ENCODE data around the gene GPR4.
A peak's percentile ranks its signal among the peaks of the same experiment; 100 is the strongest.

Gene GPR4

DNA sequence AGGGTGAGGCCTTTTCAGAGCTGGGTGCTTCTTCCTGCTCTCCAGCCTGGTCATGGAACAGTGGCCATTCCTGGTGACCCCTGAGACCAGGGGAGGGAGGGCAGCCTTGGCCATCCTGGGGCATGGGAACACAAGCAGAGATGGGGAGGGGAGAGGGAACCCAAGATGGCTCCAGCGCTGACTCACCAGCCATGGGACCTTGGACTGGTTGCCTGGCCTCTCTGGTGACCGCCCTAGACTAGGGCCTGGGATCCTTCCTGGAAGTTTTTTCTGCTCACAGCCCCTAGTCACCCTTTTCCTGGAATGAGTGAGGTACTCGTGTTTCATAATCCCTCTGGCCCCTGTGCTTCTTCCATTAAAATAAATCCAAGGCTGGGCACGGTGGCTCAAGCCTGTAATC, 14.1 kb downstream of the GPR4 start:
- DNase-seq = no peak

DNA sequence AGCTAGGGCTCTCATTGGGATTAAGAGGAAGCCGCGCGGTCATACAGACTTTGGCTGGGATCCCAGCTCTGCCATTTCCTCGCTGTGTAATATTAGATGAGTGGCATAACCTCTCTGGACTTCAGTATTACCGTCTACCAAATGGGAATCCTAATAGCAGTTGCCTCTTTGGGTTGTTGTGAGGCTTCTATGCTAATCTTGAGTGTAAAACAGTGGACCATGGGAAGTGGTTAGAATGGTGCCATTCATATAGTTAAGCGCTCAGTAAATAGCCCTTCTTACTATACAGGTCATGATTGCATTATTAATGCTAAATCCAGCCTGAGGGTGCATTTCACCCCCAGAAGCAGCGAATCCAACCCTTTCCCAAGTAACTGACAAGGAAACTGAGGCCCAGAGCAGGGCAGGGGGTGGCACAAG, 16.8 kb downstream of the GPR4 start:
- no peak for DNase-seq

DNA sequence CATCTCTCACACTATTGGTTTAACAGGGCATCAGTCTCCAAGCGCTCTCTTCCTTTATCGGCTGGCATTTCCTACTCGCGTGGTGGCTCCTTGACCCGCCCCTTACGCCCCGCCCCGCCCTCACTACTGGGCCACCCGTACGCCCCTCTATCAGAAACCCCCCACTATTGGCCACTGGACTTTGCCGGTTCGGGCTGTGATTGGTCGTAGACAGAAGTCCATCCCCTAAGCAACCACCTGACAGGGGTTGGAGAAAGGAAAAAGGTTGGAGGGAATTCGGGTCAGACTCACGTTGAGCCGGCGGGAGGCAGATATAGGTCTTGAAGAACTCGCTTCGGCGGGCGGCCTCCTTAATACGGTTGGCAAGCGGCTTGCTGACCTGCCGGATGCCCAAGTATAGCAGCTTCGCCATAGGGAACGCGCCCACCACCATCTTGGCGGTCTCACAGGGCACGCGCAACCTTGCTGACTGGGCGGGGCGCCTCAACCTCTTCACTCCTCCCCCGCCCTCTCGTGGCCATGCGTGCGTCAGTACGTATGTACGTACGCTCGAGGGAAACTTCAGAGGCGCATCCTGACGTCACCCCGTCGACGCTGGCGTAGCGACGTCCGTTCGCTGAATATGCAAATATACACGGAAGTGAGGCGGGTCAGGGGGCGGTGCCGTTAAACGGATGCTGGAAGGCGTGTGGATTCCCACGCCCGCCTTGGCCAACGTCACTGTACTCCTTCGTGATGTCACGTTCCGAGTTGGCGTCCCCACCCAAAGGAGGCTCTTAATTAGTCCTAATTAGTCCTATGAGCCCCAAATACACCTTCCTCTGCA, 17.5 kb downstream of the GPR4 start, which contains the start of gene OPA3:
TSS of gene OPA3 (minus strand) at position 471 of the 826 bp plus-strand sequence. CDS start at position 433, 38 bp downstream.
- peak; percentile 100 for DNase-seq

DNA sequence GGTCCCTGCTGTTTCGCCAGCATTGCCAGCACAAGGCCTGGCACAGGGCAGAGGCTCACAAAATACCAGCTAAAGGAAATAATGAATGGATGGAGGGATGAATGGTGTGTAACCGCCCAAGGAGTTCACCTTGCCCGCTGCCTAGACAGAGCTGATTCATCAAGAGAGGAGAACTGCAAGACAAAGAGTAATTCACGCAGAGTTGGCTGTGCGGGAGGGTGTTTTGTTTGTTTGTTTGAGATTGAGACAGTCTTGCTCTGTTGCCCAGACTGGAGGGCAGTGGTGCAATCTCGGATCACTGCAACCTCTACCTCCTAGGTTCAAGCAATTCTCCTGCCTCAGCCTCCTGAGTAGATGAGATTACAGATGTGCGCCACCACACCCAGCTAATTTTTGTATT, 20.4 kb downstream of the GPR4 start:
- no peak for DNase-seq

DNA sequence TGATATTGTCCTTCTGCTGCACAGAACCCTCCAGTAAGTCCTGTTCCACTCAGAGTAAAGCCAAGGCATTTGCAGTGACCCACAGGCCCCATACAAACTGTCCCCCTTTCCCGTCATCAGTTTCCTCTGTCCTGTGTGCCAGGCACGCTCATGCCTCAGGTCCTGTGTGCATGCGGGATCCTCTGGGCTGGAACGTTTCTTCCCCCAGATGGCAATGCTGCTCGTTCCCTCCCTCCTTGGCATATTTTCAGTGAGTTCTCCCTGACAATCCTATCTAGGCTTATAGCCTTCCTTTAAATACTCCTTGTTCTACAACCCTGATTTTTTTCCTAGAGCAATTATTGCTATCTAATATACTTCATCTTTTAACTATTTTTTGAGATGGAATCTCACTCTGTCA, 23.2 kb downstream of the GPR4 start:
- no peak for DNase-seq

DNA sequence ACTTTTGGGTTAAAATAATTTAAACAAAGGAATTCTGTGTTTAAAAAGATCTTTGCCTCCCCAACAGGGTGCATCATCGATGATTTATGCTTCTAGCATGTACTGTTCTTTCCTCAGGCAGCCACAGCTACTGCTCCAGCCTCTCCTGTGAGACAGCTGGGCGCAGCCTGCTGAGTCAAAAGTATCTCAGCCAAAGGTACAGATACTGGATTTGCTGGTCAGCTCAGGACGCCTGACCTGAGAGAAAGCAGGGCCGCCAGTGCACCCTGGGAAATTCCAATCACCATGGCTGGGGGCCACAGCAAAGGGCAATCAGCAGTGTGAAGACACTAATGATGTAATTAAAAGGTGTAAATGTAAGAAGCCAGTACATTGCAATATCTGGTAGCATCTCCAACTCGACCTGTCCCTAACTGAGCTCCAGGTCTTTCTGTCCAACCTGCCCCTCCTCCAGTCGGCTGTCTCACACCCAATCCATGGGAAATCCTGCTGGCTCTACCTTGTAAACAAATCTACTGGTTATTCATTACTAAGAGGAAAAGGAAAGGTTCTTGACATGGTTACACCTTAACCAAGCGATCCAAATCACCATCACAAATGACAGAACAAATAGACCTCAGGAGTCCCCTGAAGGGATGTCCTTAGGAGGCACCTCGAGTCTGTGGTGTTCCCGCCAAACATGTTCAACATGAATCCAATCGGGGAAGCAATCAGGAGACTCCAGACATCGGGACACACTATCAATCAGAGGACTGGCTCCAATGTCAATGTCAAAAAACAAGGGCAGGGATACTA, 24.7 kb downstream of the GPR4 start:
- DNase-seq = no peak

DNA sequence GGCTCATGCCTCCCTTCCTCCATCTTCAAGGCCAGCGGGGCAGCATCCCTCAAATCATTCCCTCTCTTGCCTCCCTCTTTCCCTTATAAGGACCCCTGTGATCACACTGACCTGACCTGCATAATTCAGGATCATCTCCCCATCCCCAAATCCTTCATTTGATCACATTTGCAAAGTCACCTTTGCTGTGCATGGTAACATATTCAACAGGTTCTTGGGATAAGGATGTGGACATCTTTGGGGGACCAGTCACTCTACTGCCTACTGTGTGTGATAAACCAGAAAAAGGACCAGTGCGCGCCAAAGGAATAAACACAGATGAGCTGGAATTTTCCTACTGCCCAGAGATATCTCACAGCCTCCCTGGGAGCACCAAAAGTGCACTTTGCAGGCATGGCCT, 25.3 kb downstream of the GPR4 start:
- no peak for DNase-seq

DNA sequence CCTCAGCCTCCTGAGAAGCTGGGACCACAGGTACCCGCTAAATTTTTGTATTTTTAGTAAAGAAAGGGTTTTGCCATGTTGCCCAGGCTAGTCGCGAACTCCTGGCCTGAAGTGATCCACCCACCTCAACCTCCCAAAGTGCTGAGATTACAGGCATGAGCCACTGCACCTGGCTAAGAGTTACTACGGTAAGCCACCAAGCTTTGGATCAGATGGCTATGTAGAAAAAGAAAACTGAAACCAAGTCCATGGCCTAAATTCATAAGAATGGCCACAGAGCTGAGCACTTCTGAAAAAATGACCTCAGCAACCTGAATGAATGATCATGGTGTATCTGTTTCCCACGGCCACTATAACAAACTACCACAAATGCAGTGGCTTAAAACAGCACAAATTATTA, 26.8 kb downstream of the GPR4 start:
- DNase-seq = no peak

DNA sequence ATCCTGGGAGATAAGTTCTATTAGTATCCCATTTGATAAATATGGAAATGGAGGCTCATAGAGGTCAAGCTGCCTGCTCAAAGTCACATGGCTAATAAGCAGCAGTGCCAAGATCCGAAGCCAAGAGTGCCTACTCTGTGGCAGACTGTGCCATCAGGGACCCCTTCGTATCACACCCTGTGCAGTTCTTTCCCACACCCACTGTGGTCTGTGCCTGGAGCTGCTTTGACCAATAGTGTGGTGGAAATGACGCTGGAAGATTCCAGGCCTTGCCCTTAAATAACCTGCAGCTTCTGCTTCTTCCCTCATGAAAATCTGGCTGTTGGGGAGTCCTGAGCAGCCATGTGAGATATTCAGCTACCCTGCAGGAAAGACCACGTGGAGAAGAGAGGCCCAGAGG, 27.5 kb downstream of the GPR4 start:
- DNase-seq = no peak

DNA sequence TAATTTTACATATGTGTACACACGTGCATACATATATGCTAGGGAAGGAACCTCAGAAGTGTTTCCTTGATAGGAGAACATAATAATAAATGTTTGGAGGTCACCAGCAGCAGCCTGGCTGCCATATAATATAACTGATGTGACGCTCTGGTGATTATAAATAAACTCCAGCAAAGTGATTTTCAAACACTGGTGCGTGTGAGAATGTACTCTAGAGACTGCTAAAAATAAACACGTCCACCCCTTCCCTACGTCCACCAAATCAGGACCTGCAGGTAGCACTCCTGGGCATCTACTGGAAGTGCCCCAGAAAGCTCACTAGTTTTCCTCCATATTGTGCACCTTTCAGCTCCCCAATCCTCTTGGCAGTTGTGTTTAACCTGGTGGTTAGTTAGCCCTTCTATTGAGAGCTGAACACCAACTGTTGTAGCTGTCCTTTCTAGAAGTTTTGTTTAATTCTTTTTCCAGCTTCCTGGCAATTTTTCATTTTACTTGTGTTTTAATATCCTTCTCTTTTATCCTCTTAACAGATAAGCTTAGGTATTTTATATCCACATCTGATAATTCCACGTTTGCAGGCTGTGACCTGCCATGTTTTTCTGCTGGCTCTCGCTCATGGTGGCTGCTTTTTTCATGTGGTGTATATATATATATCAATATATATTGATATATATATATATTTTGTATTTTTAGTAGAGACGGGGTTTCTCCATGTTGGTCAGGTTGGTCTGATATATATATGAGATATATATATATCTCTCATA, 30.4 kb downstream of the GPR4 start:
- DNase-seq = no peak

DNA sequence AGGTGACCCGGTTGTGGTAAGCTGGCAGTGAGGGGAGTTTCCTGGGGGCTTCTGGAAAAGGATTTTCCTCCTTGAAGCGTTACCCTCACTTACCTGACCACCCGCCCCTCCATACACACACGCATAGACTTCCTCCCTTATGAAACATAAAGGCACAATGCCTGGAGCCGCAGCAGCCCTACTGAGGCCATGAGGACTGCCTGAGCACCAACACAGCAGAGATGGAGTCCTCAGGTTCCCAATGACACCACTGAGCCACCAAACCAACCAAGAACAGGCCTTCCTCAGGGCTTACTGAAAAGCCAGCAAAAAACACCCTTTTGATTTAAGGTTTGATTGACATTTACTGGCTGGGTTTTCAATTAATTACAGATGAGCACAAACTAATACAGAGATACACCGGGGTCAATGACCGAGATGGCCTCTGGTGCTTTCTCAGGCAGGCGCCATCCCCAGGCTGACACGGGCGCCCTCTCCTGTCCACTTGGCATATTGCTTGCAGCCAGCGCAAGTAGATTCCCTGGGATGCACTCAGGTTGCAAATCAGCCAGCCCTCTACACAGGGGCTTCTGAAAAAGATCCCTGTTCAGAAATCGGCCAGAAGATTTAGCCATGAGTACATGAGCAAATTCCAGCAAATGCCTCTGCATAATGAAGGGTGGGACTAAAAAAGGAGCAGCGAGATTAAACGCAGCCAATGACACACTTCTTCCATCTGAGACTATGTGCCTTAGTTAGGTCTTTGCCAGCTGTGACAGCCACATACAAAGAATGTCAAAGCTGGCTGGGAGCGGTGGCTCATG, 32.2 kb downstream of the GPR4 start:
- DNase-seq = peak; percentile 43

DNA sequence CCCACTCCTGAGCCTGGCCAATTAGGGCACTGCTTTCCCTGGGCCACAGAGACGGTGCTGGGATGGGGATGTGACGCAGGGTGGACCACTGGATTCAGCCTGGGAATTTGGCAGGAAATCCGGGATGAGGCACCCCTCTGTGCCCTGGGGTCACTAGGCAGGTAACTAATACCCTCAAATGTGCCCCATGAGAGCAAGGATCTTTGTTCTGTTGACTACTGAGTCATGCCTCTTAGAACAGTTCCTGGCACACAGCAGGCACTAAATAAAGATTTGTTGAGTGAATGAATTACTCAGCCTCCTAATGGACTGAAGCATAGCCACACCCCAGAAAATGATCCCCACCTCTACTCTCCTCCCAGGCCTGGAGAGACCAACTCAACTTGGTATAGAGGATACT, 33.3 kb downstream of the GPR4 start:
- DNase-seq = no peak

DNA sequence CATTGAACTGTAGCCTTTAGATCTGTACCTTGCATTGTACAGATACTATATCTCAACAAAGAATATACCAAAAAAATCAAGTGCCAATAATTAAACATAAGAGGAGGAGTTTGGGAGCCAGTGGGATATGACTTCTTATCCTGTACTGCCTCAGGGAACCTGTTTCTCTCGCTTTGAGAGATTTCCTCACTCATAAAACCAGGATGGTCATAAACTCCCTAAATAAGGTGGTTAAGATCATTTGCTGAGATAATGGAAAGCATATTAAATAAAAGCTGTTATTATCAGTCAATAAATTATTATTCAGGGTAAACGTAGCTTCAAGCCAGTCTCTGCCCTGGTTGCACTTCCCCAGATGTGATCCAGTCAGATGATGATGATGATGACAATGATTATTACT, 34.4 kb downstream of the GPR4 start:
- no peak for DNase-seq

DNA sequence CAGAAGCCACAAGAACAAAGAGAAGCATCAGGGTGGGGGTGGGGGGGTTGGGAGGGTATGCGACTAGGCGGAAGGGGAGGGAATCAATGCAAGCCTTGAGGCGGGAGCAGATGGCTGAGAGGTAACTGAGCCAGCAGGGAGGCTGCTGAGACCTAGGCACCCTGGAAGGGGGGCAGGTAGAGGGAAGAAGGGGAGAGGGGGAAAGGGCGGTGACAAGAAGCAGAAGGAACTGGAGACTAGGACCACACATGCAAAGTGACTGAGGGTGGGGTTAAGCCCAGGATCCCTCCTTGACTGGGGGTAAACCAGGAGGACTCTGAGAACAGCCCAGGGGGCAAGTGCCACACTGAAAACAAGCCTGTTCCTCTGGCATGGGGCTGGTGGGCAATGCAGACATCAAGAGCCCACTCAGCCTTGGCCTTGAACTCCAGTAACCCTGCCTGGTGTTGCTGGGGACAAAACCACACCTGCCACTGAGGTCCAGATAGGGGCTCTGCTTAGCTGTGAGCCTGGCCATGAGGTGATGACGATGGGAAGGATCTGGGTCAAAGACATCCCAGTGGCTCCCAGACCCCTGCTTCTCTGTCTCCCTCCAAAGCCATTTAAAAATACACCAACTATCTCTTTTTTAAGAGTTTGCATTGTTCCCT, 37.8 kb downstream of the GPR4 start:
- DNase-seq = no peak

DNA sequence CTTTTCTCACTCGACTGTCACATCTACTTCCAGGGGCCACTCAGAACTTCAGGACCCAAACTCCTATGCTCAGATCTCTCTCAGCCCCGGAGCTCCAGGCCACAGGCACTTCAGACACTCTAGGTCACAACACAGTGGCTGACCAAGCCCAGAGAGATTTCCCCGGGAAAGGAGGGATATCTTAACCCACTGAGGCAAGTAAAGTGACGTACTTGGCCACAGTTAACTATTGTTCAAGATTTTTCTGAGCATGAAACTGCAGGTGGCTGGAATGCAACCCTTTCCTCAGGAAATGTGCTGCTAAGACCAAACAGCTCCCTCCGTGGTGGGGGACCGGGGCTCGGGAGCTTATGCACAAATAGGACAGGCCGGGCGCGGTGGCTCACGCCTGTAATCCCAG, 41.3 kb downstream of the GPR4 start:
- DNase-seq = no peak

DNA sequence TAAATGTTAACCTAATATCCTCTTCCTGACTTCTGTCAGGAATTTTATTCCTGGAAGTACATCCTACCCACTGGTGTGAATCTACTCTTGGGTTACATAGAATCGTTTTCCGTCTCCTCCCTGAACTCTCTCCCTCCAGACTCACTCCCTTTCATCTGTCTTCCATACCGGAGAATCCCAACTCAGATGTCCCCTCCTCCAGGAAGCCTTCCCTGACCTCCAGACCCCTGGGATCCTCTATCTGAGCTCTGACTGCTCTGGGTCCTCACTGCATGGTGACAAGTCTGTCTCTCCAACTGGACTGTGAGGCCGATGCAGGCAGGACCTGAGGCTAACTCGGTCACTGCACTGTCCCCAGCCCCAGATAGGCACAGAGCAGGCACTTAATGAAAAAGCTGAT, 42.0 kb downstream of the GPR4 start:
- no peak for DNase-seq

DNA sequence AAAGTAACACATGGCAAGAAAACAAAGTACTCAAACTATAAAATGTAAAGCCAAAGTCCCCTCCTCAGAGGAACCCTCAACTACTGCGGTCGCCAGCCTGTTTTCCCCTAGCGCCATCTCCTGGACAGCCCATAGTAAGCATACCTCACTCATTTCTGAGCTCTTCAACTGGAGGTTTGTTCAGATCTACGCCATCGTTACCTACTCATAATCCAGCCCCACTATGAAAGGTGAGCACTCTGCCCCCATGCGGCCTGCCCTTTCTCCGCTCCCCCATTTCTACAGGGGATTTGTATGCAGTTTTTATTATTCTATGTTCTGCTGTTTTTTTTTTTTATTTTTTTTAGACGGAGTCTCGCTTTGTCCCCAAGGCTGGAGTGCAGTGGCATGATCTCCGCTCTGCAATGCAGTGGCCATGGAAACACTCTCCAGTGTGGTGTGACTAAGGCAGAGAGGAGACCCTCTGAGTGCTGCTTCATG, 43.6 kb downstream of the GPR4 start:
- DNase-seq = peak; percentile 45

DNA sequence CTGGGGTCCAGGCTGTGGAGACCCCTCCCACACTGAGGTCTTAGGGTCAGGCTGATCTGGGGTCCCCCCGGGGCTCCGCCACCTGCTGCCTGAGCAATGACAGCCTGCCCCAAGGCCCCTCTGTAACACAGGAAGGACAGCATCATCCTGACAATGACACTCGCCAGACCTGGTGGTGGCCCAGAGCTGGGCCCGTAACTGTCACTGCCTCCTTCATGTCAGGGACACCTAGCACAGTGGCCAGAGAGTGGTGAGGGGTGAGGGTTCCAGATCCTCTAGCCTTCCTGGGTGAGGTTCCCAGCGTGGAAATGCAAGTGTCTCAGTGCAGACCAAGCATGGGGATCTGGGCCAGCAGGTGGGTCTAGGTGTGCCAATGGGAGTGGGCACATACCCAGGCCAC, 45.2 kb downstream of the GPR4 start:
- DNase-seq = no peak

DNA sequence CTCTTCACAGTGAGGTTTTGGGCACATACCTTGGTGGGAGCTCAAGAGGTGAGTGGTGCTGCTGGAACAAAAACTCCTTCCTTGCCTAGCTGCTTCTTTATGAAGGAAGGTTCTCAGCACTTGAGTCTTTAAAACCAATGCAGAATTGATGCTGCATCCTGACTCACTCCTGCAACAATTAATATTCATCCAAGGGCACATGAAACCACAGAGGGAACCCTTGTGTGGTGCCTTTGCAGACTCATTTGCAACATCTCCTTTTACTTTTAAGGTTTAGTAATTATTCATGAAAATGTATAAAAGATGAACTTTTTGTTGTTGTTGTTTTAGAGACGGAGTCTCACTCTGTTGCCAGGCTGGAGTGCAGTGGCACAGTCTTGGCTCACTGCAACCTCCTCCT, 47.5 kb downstream of the GPR4 start:
- no peak for DNase-seq

DNA sequence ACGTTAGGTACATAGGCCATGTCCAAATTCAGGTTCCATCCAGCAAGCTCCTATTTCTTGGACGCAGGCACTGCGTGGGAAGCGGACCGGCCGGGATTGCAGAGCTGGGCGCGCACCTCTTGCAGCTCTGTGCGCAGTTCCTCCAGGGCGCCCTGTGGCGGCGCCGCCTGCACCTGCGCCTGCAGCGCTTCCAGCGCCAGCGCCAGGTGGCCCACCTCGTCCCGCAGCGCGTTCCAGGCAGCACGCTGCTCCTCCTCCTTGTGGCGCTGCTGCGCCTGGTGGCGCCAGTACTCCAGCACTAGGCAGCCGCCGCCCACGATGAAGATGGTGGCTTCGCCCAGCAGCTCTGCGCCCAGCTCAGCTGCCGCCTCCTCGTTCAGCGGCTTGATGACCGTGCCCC, 48.5 kb downstream of the GPR4 start:
- peak; percentile 34 for DNase-seq

DNA sequence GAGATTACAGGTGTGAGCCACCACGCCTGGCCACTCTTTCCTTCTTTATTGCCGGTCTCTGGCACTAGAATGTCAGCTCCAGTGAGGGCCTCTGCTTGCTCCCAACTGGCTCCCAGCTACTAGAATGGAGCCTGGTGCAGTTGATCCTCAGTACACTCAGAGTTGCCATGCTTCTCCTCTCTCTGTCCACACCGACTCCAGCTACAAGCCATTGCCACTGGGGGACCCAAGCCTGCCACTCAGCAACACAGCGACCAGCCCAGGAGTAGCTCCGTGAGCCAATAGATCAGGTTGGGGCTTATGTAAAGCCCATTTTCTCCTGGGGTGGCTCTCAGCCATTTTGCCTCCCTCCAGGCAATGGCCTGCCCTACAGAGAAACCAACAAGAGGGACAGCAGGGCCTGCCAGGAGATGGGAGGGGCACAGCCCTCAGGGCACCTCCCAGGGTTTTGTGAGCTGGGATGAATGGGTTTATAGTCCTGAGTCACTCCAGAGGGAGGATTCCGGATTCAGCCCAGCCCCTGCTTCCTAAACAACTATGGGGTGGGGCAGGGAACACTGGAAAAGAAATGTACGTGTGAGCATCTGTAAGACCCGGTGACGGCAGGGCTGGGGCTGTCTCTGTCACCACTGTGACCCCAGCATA, 53.9 kb downstream of the GPR4 start:
- no peak for DNase-seq
